GM12878 (cell line): Measurements from ENCODE around the gene CHRNA5.

Source experiments
- CEBPB ChIP-seq, 2 experiments: fragments of 150-350 bp in 1 of 2; IDR thresholded peaks; 2 replicates each; pipeline ENCODE4 v1.6.1; 2012 to 2014; ENCODE audit warnings: low read depth in 2 of 2, low read length in 2 of 2, borderline replicate concordance in 1 of 2, inconsistent platforms in 1 of 2
- CREB1 ChIP-seq: IDR thresholded peaks from 2 replicates; pipeline ENCODE4 v1.6.1; 2012; ENCODE audit warnings: low read depth, mild to moderate bottlenecking, inconsistent platforms
- CUX1 ChIP-seq: IDR thresholded peaks from 2 replicates; pipeline ENCODE4 v1.6.1; 2012; ENCODE audit warnings: improper control_type of control experiment, low read depth, low read length; ENCODE audit not compliant: insufficient replicate concordance
- ESRRA ChIP-seq: IDR thresholded peaks from 2 replicates; pipeline ENCODE4 v1.6.1; 2012; ENCODE audit warnings: mild to moderate bottlenecking, low read length, improper control_type of control experiment
- HDGF ChIP-seq: fragments of 450-650 bp; IDR thresholded peaks from 2 replicates; pipeline ENCODE4 v1.6.1; 2016; ENCODE audit warnings: antibody characterized with exemption
- POLR2AphosphoS5 ChIP-seq: IDR thresholded peaks from 2 replicates; pipeline ENCODE4 v1.6.1; 2011; ENCODE audit warnings: mild to moderate bottlenecking, low read length, inconsistent platforms
- SP1 ChIP-seq: IDR thresholded peaks from one replicate; pipeline ENCODE4 v1.6.1; 2011; ENCODE audit warnings: low read depth, low read length
- YY1 ChIP-seq: IDR thresholded peaks from 2 replicates; pipeline ENCODE4 v1.6.1; 2011; ENCODE audit warnings: low read depth, mild to moderate bottlenecking, low read length
- TF ChIP-seq, protein P1 (sequence below), 3 experiments: IDR thresholded peaks in 2 of 3; conservative IDR thresholded peaks in 1 of 3; 2 replicates each; pipeline ENCODE4 v1.5.1; 2011; ENCODE audit warnings: low read depth in 3 of 3, low read length in 3 of 3, mild to moderate bottlenecking in 3 of 3, control low read depth in 2 of 3, moderate library complexity in 2 of 3, inconsistent platforms in 1 of 3, mixed read lengths in 1 of 3; ENCODE audit not compliant: control insufficient read depth in 2 of 3, insufficient read depth in 1 of 3; ENCODE audit errors: extremely low read depth in 1 of 3
- TF ChIP-seq, protein P2 (sequence below): IDR thresholded peaks from 2 replicates; pipeline ENCODE4 v1.6.1; 2012; ENCODE audit warnings: low read depth, low read length, improper control_type of control experiment

DNA sequence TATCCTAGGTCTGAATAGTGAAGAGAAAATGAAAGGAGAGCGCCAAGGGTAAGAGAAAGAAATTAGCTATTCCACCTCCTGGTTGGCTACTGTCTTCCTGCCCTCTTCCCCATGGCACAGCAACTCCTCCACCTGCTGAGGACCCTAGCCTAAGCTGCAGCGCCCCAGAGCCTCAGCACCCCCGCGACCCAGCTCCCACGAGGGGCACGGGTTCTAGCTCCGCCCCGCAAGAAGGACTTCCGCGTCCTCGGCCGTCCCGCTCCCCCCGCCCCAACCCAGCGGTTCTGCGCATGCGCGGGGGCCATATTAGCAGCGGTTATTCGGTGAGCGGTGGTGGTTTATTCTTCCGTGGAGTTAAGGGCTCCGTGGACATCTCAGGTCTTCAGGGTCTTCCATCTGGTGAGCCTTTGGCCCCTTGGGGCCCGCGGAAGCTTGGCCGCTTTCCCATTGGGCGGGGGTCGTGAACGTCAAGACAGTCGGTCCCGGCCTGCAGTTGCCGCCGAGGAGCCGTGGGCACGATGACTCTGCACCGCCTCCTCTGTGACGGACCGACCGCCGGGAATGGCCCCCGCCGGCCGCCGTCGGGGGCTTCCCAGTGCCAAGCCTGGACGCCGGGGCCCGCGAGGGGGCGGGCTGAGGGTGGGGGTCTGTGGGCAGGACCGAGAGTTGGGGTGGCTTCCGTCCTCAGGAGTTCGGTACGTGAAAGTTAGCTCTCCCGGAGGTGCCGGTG lies 25.0 kb upstream of the CHRNA5 start, which contains the start of gene PSMA4:
- TF ChIP-seq, protein P1, sequence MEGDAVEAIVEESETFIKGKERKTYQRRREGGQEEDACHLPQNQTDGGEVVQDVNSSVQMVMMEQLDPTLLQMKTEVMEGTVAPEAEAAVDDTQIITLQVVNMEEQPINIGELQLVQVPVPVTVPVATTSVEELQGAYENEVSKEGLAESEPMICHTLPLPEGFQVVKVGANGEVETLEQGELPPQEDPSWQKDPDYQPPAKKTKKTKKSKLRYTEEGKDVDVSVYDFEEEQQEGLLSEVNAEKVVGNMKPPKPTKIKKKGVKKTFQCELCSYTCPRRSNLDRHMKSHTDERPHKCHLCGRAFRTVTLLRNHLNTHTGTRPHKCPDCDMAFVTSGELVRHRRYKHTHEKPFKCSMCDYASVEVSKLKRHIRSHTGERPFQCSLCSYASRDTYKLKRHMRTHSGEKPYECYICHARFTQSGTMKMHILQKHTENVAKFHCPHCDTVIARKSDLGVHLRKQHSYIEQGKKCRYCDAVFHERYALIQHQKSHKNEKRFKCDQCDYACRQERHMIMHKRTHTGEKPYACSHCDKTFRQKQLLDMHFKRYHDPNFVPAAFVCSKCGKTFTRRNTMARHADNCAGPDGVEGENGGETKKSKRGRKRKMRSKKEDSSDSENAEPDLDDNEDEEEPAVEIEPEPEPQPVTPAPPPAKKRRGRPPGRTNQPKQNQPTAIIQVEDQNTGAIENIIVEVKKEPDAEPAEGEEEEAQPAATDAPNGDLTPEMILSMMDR (IDR thresholded peaks at IDR 0.05 in 2 of 3, conservative IDR thresholded peaks at IDR 0.05 in 1 of 3; ENCODE audit: control insufficient read depth in 2 of 3, extremely low read depth in 1 of 3, insufficient read depth in 1 of 3, low read depth in 3 of 3, low read length in 3 of 3) = peak in 1 of 3 experiments; percentile 17; a peak in 1 of 6 replicates
- no peak for TF ChIP-seq ESRRA
- TF ChIP-seq POLR2AphosphoS5 = peak; percentile 94
- peak; percentile 41; the same call in 1 of the 2 replicates for TF ChIP-seq CREB1
- TF ChIP-seq YY1 = peak; percentile 96
- TF ChIP-seq SP1 = no peak
- TF ChIP-seq, protein P2, sequence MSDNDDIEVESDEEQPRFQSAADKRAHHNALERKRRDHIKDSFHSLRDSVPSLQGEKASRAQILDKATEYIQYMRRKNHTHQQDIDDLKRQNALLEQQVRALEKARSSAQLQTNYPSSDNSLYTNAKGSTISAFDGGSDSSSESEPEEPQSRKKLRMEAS = peak; percentile 36; the same call in 1 of the 2 replicates
- TF ChIP-seq HDGF = no peak
- TF ChIP-seq CUX1 = no peak
- TF ChIP-seq CEBPB (IDR thresholded peaks at IDR 0.05; ENCODE audit: borderline replicate concordance in 1 of 2, low read depth in 2 of 2, low read length in 2 of 2) = no peak
